HepG2 (cell line): ENCODE data around the gene ZNF48. TPM values are rescaled to one million over a fixed set of nuclear protein-coding genes. Genes with fewer than 3 reads are reported as not detected.

Experiments
- BATF2 ChIP-seq: sonication (generic); formaldehyde crosslinking; IDR thresholded peaks from 2 replicates; pipeline ENCODE4 v1.8.0; 2022; ENCODE audit warnings: mild to moderate bottlenecking, missing genetic modification reagents, moderate library complexity
- FUBP1 ChIP-seq: sonication (generic); formaldehyde crosslinking; IDR thresholded peaks from 2 replicates; pipeline ENCODE4 v1.5.1; 2020; ENCODE audit warnings: missing genetic modification reagents, mild to moderate bottlenecking, borderline replicate concordance
- HIC2 ChIP-seq: sonication (generic); formaldehyde crosslinking; IDR thresholded peaks from 2 replicates; pipeline ENCODE4 v1.9.0; 2022; ENCODE audit warnings: low read depth, missing genetic modification reagents
- MXD3 ChIP-seq: IDR thresholded peaks from 2 replicates; pipeline ENCODE4 v1.6.1; 2016; ENCODE audit warnings: mild to moderate bottlenecking, missing biosample characterization, missing genetic modification reagents
- NR2F2 ChIP-seq: IDR thresholded peaks from 2 replicates; pipeline ENCODE4 v1.6.1; 2012; ENCODE audit warnings: low read depth, inconsistent platforms, borderline replicate concordance
- NRL ChIP-seq: sonication (generic); formaldehyde crosslinking; IDR thresholded peaks from 2 replicates; pipeline ENCODE4 v1.5.0; 2020; ENCODE audit warnings: missing genetic modification reagents, mild to moderate bottlenecking, moderate library complexity, borderline replicate concordance
- RCOR2 ChIP-seq: IDR thresholded peaks from 2 replicates; pipeline ENCODE4 v1.6.1; 2016; ENCODE audit warnings: missing biosample characterization, missing genetic modification reagents
- THRA ChIP-seq: sonication (generic); formaldehyde crosslinking; IDR thresholded peaks from 2 replicates; pipeline ENCODE4 v1.4.0; 2020; ENCODE audit warnings: missing genetic modification reagents, borderline replicate concordance
- ZBTB46 ChIP-seq: sonication (generic); formaldehyde crosslinking; IDR thresholded peaks from 2 replicates; pipeline ENCODE4 v1.4.0; 2020; ENCODE audit warnings: mild to moderate bottlenecking, missing genetic modification reagents, borderline replicate concordance
- ZHX2 ChIP-seq, 2 experiments: sonication (generic) in 1 of 2; formaldehyde crosslinking in 1 of 2; IDR thresholded peaks; 2 replicates each; pipeline versions ENCODE4 v1.6.1 to v1.9.0; 2014 to 2022; ENCODE audit warnings: antibody characterized with exemption in 1 of 2, borderline replicate concordance in 1 of 2, inconsistent platforms in 1 of 2, low read depth in 1 of 2, missing genetic modification reagents in 1 of 2
- ZNF678 ChIP-seq: sonication (generic); formaldehyde crosslinking; IDR thresholded peaks from 2 replicates; pipeline ENCODE4 v1.4.0; 2020; ENCODE audit warnings: mild to moderate bottlenecking, missing genetic modification reagents
- ZNF703 ChIP-seq: sonication (generic); formaldehyde crosslinking; IDR thresholded peaks from 2 replicates; pipeline ENCODE4 v1.5.1; 2020; ENCODE audit warnings: missing genetic modification reagents, mild to moderate bottlenecking, moderate library complexity, borderline replicate concordance
- ZSCAN9 ChIP-seq: IDR thresholded peaks from 2 replicates; pipeline ENCODE4 v1.6.1; 2016; ENCODE audit warnings: borderline replicate concordance
- polyA plus RNA-seq, 8 experiments: library from polyadenylated mRNA; depleted of rRNA in 3 of 8; stranded (reverse) in 7 of 8; unstranded in 1 of 8; fragments of >200 nt; fragmentation: Illumina TruSeq in 4 of 8; extraction: Trizol in 4 of 8; gene quantifications; 2 replicates each; pipeline versions ENCODE4 v1.2.1 to v1.2.3, GENCODE V29; 2011 to 2016; ENCODE audit warnings: low read depth in 4 of 8, missing spikeins in 1 of 8, mixed read lengths in 1 of 8; ENCODE audit not compliant: insufficient read depth in 1 of 8
- total RNA-seq, 5 experiments: library from RNA; depleted of rRNA; stranded (reverse); fragments of >200 nt; fragmentation: Illumina TruSeq; extraction: Trizol; gene quantifications; 2 replicates each; pipeline ENCODE4 v1.2.3, GENCODE V29; 2016; ENCODE audit warnings: low read depth in 1 of 5

ZNF48 gene
- total and polyA plus RNA-seq, 2 of the 13 experiments (the other 11 are each of a cell fraction or from before 2014, with no cell fraction given) = 9.9 to 12.3 TPM

GRCh38 chr16:30430428-30430970 is 35.3 kb downstream of the ZNF48 start (continued):
- TF ChIP-seq HIC2 (CRISPR knock-in tag) = no peak
- no peak for TF ChIP-seq ZBTB46 (CRISPR knock-in tag)
- TF ChIP-seq NR2F2 = no peak; the same call in 1 of the 2 replicates
- TF ChIP-seq ZHX2 (IDR thresholded peaks at IDR 0.05; ENCODE audit: low read depth) = 0 out of 2 replicates have a peak, but pooled peaks have one; percentile 4
- 0 out of 2 replicates have a peak, but pooled peaks have one; percentile 63 for TF ChIP-seq ZHX2 (CRISPR knock-in tag; IDR thresholded peaks at IDR 0.05; ENCODE audit: borderline replicate concordance)
- peak; percentile 92 for TF ChIP-seq MXD3 (CRISPR knock-in tag)
- TF ChIP-seq NRL (CRISPR knock-in tag) = peak; percentile 93
- TF ChIP-seq ZNF703 (CRISPR knock-in tag) = no peak
- no peak for TF ChIP-seq FUBP1 (CRISPR knock-in tag)
- TF ChIP-seq ZSCAN9 = 0 out of 2 replicates have a peak, but pooled peaks have one; percentile 13
- no peak for TF ChIP-seq ZNF678 (CRISPR knock-in tag)
- no peak for TF ChIP-seq BATF2 (CRISPR knock-in tag)
- TF ChIP-seq RCOR2 = no peak; the same call in 1 of the 2 replicates
- TF ChIP-seq THRA (CRISPR knock-in tag) = no peak; the same call in 1 of the 2 replicates
